ENCODE measurements around the gene DCAF17.

DNA sequence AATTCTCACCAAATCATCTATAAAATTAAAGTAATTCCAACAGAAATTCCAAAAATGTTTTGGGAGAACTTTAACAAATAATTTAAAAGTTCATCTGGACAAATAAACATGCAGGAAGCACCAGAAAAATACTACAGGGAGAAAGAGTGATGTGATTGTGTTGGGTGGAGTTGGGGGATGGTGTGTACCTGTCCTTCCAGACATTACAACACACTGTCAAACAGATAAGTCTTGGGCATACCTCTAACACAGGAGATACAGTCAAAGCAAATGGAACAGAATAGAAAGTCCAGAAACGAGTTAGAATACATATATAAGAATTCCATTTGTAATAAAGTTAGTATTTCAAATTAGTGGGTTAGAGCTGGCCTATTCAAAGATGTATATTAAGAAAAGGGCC is 22.8 kb upstream of the DCAF17 start:
- TF ChIP-seq GATA3 (IDR thresholded peaks at IDR 0.05; ENCODE audit: low read depth, low read length), result no peak
- no peak for TF ChIP-seq GATA2 (IDR thresholded peaks at IDR 0.05; ENCODE audit: low read depth, low read length)

Measured in SH-SY5Y (cell line).